ENCODE results near the gene NRCAM. TPM values are rescaled to one million over a fixed set of nuclear protein-coding genes. Genes with fewer than 3 reads are reported as not detected.

The NRCAM gene
- total RNA-seq, 1 experiment from 2014 or later: 2.7 TPM

- TF ChIP-seq, protein P1, sequence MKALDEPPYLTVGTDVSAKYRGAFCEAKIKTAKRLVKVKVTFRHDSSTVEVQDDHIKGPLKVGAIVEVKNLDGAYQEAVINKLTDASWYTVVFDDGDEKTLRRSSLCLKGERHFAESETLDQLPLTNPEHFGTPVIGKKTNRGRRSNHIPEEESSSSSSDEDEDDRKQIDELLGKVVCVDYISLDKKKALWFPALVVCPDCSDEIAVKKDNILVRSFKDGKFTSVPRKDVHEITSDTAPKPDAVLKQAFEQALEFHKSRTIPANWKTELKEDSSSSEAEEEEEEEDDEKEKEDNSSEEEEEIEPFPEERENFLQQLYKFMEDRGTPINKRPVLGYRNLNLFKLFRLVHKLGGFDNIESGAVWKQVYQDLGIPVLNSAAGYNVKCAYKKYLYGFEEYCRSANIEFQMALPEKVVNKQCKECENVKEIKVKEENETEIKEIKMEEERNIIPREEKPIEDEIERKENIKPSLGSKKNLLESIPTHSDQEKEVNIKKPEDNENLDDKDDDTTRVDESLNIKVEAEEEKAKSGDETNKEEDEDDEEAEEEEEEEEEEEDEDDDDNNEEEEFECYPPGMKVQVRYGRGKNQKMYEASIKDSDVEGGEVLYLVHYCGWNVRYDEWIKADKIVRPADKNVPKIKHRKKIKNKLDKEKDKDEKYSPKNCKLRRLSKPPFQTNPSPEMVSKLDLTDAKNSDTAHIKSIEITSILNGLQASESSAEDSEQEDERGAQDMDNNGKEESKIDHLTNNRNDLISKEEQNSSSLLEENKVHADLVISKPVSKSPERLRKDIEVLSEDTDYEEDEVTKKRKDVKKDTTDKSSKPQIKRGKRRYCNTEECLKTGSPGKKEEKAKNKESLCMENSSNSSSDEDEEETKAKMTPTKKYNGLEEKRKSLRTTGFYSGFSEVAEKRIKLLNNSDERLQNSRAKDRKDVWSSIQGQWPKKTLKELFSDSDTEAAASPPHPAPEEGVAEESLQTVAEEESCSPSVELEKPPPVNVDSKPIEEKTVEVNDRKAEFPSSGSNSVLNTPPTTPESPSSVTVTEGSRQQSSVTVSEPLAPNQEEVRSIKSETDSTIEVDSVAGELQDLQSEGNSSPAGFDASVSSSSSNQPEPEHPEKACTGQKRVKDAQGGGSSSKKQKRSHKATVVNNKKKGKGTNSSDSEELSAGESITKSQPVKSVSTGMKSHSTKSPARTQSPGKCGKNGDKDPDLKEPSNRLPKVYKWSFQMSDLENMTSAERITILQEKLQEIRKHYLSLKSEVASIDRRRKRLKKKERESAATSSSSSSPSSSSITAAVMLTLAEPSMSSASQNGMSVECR (CRISPR knock-in tag; IDR thresholded peaks at IDR 0.05; ENCODE audit: borderline replicate concordance): no peak
- TF ChIP-seq JUN (CRISPR knock-in tag; IDR thresholded peaks at IDR 0.05): no peak
- no peak for TF ChIP-seq FOXJ3 (CRISPR knock-in tag; IDR thresholded peaks at IDR 0.05; ENCODE audit: borderline replicate concordance)
- TF ChIP-seq, protein P2, sequence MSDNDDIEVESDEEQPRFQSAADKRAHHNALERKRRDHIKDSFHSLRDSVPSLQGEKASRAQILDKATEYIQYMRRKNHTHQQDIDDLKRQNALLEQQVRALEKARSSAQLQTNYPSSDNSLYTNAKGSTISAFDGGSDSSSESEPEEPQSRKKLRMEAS (CRISPR knock-in tag; IDR thresholded peaks at IDR 0.05): no peak
- TF ChIP-seq CBFB (CRISPR knock-in tag; IDR thresholded peaks at IDR 0.05; ENCODE audit: low read depth): no peak
- no peak for TF ChIP-seq FOXP1 (CRISPR knock-in tag; IDR thresholded peaks at IDR 0.05; ENCODE audit: borderline replicate concordance)
- no peak for TF ChIP-seq ZMAT4 (CRISPR knock-in tag; IDR thresholded peaks at IDR 0.05)
Observed at GRCh38 chr7:108441392-108441955, 14.8 kb downstream of the NRCAM start (continued).

- ATAC-seq: no peak
- no peaks in the 10 kb centered on the region for H3K4me1 Mint-ChIP-seq
- peaks cover 5% of the 10 kb centered on the region for H3K9me3 Mint-ChIP-seq
- no peaks in the 10 kb centered on the region for H3K27me3 Mint-ChIP-seq (ENCODE audit: low read depth)
- H3K4me3 Mint-ChIP-seq: no peak overlapping the region
- H3K27ac Mint-ChIP-seq: no peak overlapping the region
- H3K36me3 Mint-ChIP-seq: no peaks in the 10 kb centered on the region
- CTCF ChIA-PET: interaction anchor here (1.2 kb wide), 1 partner anchor 12 kb away, joined by 3 read pairs; no protein-coding TSS in a partner anchor
- TF ChIP-seq ATF1 (CRISPR knock-in tag; IDR thresholded peaks at IDR 0.05): no peak
- TF ChIP-seq, protein P3, sequence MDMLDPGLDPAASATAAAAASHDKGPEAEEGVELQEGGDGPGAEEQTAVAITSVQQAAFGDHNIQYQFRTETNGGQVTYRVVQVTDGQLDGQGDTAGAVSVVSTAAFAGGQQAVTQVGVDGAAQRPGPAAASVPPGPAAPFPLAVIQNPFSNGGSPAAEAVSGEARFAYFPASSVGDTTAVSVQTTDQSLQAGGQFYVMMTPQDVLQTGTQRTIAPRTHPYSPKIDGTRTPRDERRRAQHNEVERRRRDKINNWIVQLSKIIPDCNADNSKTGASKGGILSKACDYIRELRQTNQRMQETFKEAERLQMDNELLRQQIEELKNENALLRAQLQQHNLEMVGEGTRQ (CRISPR knock-in tag; IDR thresholded peaks at IDR 0.05): no peak
- TF ChIP-seq ZNF263 (CRISPR knock-in tag; IDR thresholded peaks at IDR 0.05; ENCODE audit: low read depth): no peak
- no peak for TF ChIP-seq NR1H2 (CRISPR knock-in tag; IDR thresholded peaks at IDR 0.05)
- TF ChIP-seq FOXK1 (CRISPR knock-in tag; IDR thresholded peaks at IDR 0.05): no peak
- TF ChIP-seq JAZF1 (CRISPR knock-in tag; IDR thresholded peaks at IDR 0.05): no peak
- TF ChIP-seq ELF4 (CRISPR knock-in tag; IDR thresholded peaks at IDR 0.05; ENCODE audit: low read depth): no peak
- no peak for TF ChIP-seq ATF6 (CRISPR knock-in tag; IDR thresholded peaks at IDR 0.05)
- no peak for TF ChIP-seq ZNF121 (CRISPR knock-in tag; IDR thresholded peaks at IDR 0.05)
- TF ChIP-seq IRF2 (CRISPR knock-in tag; IDR thresholded peaks at IDR 0.05; ENCODE audit: borderline replicate concordance, low read depth): no peak
- POLR2A ChIA-PET: no interaction called here
- no peak for DNase-seq (ENCODE audit: low spot score)
Observed at GRCh38 chr7:108440613-108441012, 15.6 kb downstream of the NRCAM start.
